AG09319 (cell line): ENCODE measurements around the gene CLPTM1L.

Experiments used
- DNase-seq: peaks from one replicate; pipeline ENCODE4 v3.0.0-alpha.2; 2010; ENCODE audit warnings: low read depth; ENCODE audit errors: extremely low read depth
- CTCF ChIP-seq: IDR thresholded peaks from 2 replicates; pipeline ENCODE4 v1.5.1; 2011; ENCODE audit warnings: low read depth, mild to moderate bottlenecking, inconsistent platforms, low read length, moderate library complexity

The CLPTM1L gene

GRCh38 chr5:1338196-1338490 is 6.8 kb downstream of the CLPTM1L start:
- no peak for TF ChIP-seq CTCF
- no peak for DNase-seq

DNA sequence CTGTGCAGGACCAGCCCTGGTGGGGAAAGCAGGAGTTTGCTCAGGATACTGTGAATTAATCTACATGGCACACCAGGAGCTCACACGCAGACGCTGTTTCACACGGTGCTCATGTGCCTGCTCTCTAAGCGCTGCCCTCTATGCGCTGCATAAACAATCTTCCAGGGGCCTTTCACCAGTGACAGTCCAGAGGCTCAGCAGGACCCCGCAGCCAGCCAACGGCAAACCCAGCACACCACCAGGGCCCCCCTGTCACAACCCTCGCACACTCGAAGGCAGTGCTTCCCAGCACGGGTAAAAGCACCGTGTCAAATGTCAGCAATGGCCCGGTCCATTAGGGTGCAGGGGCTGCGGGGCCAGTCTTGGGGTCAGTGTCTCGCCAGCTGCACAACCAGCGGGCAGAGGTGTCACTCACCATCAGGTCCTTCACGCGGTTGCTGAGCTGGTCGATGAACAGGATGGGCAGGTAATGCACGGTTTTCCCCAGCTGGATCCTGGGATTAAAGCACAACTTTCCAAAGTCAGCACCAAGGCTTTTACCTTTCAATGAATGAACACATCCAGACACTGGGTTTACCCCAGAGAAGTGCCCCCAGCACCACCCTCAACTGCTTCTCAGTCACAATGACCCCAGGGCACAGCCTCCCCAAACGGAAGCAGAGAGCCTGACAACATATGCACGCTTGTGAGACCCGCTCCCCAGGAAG is 7.3 kb downstream of the CLPTM1L start:
- TF ChIP-seq CTCF, result no peak

GRCh38 chr5:1336749-1337488 is 8.0 kb downstream of the CLPTM1L start:
- DNase-seq, result no peak
- TF ChIP-seq CTCF, result no peak

More for the DNA sequence above, 7.3 kb downstream of the CLPTM1L start:
- no peak for DNase-seq

GRCh38 chr5:1336106-1336561 is 8.8 kb downstream of the CLPTM1L start:
- no peak for TF ChIP-seq CTCF
- no peak for DNase-seq

DNA sequence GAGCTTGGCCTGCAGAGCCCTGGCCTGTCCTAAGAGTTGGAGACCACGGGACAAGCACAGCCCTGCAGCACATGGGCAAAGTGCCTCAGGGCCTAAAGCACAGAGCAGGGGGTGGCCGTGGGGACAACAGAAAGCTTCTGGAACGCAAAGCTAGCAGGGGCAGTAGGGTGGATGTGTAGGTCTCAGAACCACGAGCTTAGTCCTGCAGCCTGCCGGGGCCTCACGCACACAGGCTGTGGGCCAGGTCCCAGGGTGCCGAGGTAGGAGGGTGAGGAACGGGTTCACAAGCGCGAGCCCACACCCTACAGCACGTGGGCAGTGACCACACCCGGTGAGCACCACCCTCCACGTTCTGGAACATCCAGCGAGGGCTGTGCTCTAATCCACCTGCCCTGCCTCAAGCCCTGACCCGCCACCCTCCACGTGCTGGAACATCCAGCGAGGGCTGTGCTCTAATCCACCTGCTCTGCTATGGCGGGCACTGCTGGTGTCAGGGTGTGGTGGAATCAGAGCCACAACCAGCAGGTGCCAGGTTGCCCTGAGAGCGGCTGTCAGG is 9.3 kb downstream of the CLPTM1L start:
- DNase-seq, result no peak
- TF ChIP-seq CTCF, result no peak

DNA sequence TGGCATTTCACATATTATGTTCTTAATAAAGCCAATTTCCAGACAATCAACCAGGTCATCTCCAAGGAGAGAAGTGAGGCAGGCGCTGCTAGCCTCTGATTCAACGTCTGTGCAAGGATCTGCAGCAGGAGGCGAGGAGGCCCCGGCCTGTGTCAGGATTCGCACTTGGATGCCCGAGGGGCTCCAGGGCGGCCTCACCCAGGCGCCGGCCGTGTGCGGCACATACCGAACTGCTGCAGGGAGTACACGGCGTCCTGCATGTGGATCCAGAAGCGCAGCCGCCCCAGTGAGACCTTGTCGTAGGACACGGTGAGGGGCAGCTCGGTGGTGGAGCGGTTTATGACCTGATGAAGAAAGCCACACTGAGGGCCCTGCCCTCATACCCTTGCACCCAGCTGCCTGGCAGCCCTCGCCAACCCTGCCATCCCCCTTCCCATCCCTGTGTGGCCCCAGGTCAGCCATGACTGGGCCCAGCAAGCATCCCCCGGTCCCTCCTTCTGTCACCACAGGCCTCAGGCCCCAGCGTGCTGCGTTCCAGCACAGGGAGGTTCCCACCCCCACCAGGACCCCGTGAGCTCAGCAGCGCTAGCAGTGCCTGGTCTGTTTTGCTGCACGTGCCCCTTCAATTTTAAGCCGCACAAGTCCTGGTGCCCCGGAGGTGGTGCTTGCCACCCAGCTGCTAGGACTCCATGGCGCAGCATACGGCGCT is 9.9 kb downstream of the CLPTM1L start:
- TF ChIP-seq CTCF, result no peak

More for the DNA sequence above, 9.9 kb downstream of the CLPTM1L start:
- no peak for DNase-seq
